K562 (cell line): Measurements from ENCODE around the gene SFI1. TPM values are rescaled to one million over a fixed set of nuclear protein-coding genes. Genes with fewer than 3 reads are reported as not detected.

Source experiments
- ATF7 ChIP-seq: fragments of 450-650 bp; IDR thresholded peaks from 2 replicates; pipeline ENCODE4 v1.7.1; 2014; ENCODE audit warnings: mild to moderate bottlenecking, moderate library complexity
- C11orf30 ChIP-seq: fragments of 450-650 bp; IDR thresholded peaks from 2 replicates; pipeline ENCODE4 v1.6.1; 2016; ENCODE audit warnings: low read depth, mild to moderate bottlenecking
- CTBP1 ChIP-seq: fragments of 450-650 bp; IDR thresholded peaks from 2 replicates; pipeline ENCODE4 v1.6.1; 2016; ENCODE audit warnings: borderline replicate concordance
- GABPB1 ChIP-seq: sonication (generic); formaldehyde crosslinking; IDR thresholded peaks from 2 replicates; pipeline ENCODE4 v1.8.0; 2022; ENCODE audit warnings: mild to moderate bottlenecking, missing genetic modification reagents
- HDAC3 ChIP-seq: fragments of 450-650 bp; IDR thresholded peaks from 2 replicates; pipeline ENCODE4 v1.6.1; 2018; ENCODE audit warnings: borderline replicate concordance, mild to moderate bottlenecking, moderate library complexity; ENCODE audit not compliant: partially characterized antibody
- JUND ChIP-seq, 2 experiments: IDR thresholded peaks; 2 replicates in 1 of 2; 3 replicates in 1 of 2; pipeline ENCODE4 v1.6.1; 2011; ENCODE audit warnings: borderline replicate concordance in 2 of 2, low read depth in 2 of 2, low read length in 2 of 2, improper control_type of control experiment in 1 of 2, missing biosample characterization in 1 of 2, missing genetic modification characterization in 1 of 2, missing genetic modification reagents in 1 of 2
- KDM2B ChIP-seq: fragments of 250-450 bp; sonication (Bioruptor Pico); IDR thresholded peaks from 2 replicates; pipeline ENCODE4 v1.8.0; 2021; ENCODE audit warnings: mild to moderate bottlenecking, moderate library complexity
- NFIC ChIP-seq: fragments of 450-650 bp; IDR thresholded peaks from 2 replicates; pipeline ENCODE4 v1.6.1; 2017; ENCODE audit warnings: mild to moderate bottlenecking, inconsistent platforms
- POU5F1 ChIP-seq: fragments of 150-350 bp; IDR thresholded peaks from 2 replicates; pipeline ENCODE4 v1.6.1; 2014; ENCODE audit warnings: borderline replicate concordance, low read length, low read depth, mild to moderate bottlenecking; ENCODE audit not compliant: partially characterized antibody
- RB1 ChIP-seq: fragments of 450-650 bp; IDR thresholded peaks from 2 replicates; pipeline ENCODE4 v1.6.1; 2017; ENCODE audit warnings: low read depth, mild to moderate bottlenecking
- SREBF1 ChIP-seq: fragments of 150-350 bp; IDR thresholded peaks from 2 replicates; pipeline ENCODE4 v1.6.1; 2014; ENCODE audit warnings: antibody characterized with exemption, low read depth, low read length, borderline replicate concordance
- STAT5A ChIP-seq: IDR thresholded peaks from 2 replicates; pipeline ENCODE4 v1.6.1; 2012; ENCODE audit warnings: low read length, inconsistent platforms, borderline replicate concordance
- ZSCAN29 ChIP-seq: fragments of 450-650 bp; IDR thresholded peaks from 2 replicates; pipeline ENCODE4 v1.6.1; 2017
- polyA plus RNA-seq, 8 experiments: library from polyadenylated mRNA; depleted of rRNA in 4 of 8; stranded (reverse) in 5 of 8; unstranded in 3 of 8; fragments of >200 nt; fragmentation: Nextera tagmentation in 2 of 8; fragmentation: Illumina TruSeq in 1 of 8; extraction: Ambion mirVana in 2 of 8; extraction: Trizol in 1 of 8; gene quantifications; 2 replicates each; pipeline versions ENCODE4 v1.2.1 to v1.2.3, GENCODE V29; 2011 to 2014; ENCODE audit warnings: inconsistent platforms in 1 of 8, missing spikeins in 1 of 8
- total RNA-seq, 7 experiments: library from RNA; depleted of rRNA in 6 of 7; stranded (reverse); fragments of >200 nt in 6 of 7; fragmentation: Illumina TruSeq in 2 of 7; extraction: Trizol in 2 of 7; gene quantifications; 2 replicates each; pipeline versions ENCODE4 v1.2.1 to v1.2.3, GENCODE V29; 2011 to 2021; ENCODE audit warnings: low replicate concordance in 1 of 7
- TF ChIP-seq, protein P1 (sequence below): fragments of 250-450 bp; sonication (Bioruptor Pico); IDR thresholded peaks from 2 replicates; pipeline ENCODE4 v1.5.0; 2020; ENCODE audit warnings: mild to moderate bottlenecking, borderline replicate concordance
- TF ChIP-seq, protein P2 (sequence below), 3 experiments: IDR thresholded peaks in 2 of 3; conservative IDR thresholded peaks in 1 of 3; 2 replicates each; pipeline ENCODE4 v1.5.1; 2011 to 2012; ENCODE audit warnings: low read length in 3 of 3, mild to moderate bottlenecking in 3 of 3, control low read depth in 2 of 3, improper control_type of control experiment in 1 of 3, inconsistent platforms in 1 of 3, low read depth in 1 of 3, mixed read lengths in 1 of 3, moderate library complexity in 1 of 3; ENCODE audit not compliant: insufficient read depth in 2 of 3
- TF ChIP-seq, protein P3 (sequence below): fragments of 450-650 bp; formaldehyde crosslinking; IDR thresholded peaks from 2 replicates; pipeline ENCODE4 v1.4.0; 2020; ENCODE audit warnings: mild to moderate bottlenecking, moderate library complexity
- TF ChIP-seq, protein P4 (sequence below), 3 experiments: fragments of 200-800 bp in 1 of 3; fragments of 250-450 bp in 1 of 3; fragments of 450-650 bp in 1 of 3; sonication (Bioruptor Pico) in 1 of 3; sonication (Bioruptor generic) in 1 of 3; formaldehyde crosslinking in 1 of 3; IDR thresholded peaks; 2 replicates each; pipeline versions ENCODE4 v1.6.1 to v1.8.0; 2016 to 2022; ENCODE audit warnings: mild to moderate bottlenecking in 2 of 3, missing genetic modification characterization in 2 of 3, missing compliant biosample characterization in 1 of 3, moderate library complexity in 1 of 3

SFI1 gene
- total and polyA plus RNA-seq, 9 of the 15 experiments (the other 6 are each of a cell fraction or from before 2014, with no cell fraction given): 3.0 to 25.6 (median 14.1) TPM

DNA sequence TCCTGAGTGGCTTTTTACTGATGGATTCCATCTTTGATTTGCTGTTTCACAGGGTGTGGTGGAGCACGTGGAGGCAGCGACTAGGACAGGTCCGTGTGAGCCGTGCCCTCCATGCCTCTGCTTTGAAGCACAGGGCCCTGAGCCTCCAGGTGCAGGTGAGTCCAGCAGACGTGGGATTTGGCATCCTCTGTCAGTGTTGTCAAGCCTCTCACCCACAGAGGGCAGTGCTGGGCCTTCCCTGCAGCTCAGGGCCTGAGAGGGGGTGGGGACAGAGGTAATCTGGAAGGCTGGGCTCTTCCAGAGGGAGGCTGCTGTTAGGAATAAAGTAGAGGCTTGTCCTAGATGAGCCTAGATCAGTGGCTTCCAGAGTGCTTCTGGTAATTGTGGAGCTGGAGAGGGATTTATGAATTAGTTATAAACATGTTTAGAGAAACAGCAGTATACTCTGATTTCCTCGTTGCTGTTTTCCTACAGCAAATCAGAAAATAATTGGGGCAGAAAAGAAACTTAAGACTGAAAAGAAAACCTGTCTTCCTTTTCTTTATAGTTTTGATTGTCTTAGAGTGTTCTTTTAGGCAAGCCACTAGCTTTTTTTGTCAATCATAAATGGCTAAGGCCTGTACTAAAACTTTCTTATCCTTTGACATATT, 65.0 kb downstream of the SFI1 start (continued):
- TF ChIP-seq, protein P1, sequence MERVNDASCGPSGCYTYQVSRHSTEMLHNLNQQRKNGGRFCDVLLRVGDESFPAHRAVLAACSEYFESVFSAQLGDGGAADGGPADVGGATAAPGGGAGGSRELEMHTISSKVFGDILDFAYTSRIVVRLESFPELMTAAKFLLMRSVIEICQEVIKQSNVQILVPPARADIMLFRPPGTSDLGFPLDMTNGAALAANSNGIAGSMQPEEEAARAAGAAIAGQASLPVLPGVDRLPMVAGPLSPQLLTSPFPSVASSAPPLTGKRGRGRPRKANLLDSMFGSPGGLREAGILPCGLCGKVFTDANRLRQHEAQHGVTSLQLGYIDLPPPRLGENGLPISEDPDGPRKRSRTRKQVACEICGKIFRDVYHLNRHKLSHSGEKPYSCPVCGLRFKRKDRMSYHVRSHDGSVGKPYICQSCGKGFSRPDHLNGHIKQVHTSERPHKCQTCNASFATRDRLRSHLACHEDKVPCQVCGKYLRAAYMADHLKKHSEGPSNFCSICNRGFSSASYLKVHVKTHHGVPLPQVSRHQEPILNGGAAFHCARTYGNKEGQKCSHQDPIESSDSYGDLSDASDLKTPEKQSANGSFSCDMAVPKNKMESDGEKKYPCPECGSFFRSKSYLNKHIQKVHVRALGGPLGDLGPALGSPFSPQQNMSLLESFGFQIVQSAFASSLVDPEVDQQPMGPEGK (CRISPR knock-in tag): no peak
- TF ChIP-seq GABPB1 (CRISPR knock-in tag): no peak
- TF ChIP-seq C11orf30: no peak
- TF ChIP-seq CTBP1: peak; percentile 53; the same call in 1 of the 2 replicates
- TF ChIP-seq STAT5A: no peak
- TF ChIP-seq, protein P2, sequence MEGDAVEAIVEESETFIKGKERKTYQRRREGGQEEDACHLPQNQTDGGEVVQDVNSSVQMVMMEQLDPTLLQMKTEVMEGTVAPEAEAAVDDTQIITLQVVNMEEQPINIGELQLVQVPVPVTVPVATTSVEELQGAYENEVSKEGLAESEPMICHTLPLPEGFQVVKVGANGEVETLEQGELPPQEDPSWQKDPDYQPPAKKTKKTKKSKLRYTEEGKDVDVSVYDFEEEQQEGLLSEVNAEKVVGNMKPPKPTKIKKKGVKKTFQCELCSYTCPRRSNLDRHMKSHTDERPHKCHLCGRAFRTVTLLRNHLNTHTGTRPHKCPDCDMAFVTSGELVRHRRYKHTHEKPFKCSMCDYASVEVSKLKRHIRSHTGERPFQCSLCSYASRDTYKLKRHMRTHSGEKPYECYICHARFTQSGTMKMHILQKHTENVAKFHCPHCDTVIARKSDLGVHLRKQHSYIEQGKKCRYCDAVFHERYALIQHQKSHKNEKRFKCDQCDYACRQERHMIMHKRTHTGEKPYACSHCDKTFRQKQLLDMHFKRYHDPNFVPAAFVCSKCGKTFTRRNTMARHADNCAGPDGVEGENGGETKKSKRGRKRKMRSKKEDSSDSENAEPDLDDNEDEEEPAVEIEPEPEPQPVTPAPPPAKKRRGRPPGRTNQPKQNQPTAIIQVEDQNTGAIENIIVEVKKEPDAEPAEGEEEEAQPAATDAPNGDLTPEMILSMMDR (IDR thresholded peaks at IDR 0.05 in 2 of 3, conservative IDR thresholded peaks at IDR 0.05 in 1 of 3; ENCODE audit: insufficient read depth in 2 of 3, low read depth in 1 of 3, low read length in 3 of 3): peak; percentile 83 to 87 (median 87)
- TF ChIP-seq RB1: peak; percentile 64; the same call in 1 of the 2 replicates
- no peak for TF ChIP-seq SREBF1
- no peak for TF ChIP-seq POU5F1
- peak; percentile 35; the same call in 1 of the 2 replicates for TF ChIP-seq JUND (IDR thresholded peaks at IDR 0.05; ENCODE audit: borderline replicate concordance, low read depth, low read length)
- TF ChIP-seq JUND (tag; IDR thresholded peaks at IDR 0.05; ENCODE audit: borderline replicate concordance, low read depth, low read length): no peak; the same call in 2 of the 3 replicates
- no peak for TF ChIP-seq KDM2B
- TF ChIP-seq, protein P3, sequence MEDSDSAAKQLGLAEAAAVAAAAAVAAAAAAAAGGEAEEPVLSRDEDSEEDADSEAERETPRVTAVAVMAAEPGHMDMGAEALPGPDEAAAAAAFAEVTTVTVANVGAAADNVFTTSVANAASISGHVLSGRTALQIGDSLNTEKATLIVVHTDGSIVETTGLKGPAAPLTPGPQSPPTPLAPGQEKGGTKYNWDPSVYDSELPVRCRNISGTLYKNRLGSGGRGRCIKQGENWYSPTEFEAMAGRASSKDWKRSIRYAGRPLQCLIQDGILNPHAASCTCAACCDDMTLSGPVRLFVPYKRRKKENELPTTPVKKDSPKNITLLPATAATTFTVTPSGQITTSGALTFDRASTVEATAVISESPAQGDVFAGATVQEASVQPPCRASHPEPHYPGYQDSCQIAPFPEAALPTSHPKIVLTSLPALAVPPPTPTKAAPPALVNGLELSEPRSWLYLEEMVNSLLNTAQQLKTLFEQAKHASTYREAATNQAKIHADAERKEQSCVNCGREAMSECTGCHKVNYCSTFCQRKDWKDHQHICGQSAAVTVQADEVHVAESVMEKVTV (CRISPR knock-in tag): peak; percentile 71
- TF ChIP-seq ATF7: no peak
- TF ChIP-seq ZSCAN29: no peak
- TF ChIP-seq NFIC: 0 out of 2 replicates have a peak, but pooled peaks have one; percentile 13
- TF ChIP-seq HDAC3: no peak
- TF ChIP-seq, protein P4, sequence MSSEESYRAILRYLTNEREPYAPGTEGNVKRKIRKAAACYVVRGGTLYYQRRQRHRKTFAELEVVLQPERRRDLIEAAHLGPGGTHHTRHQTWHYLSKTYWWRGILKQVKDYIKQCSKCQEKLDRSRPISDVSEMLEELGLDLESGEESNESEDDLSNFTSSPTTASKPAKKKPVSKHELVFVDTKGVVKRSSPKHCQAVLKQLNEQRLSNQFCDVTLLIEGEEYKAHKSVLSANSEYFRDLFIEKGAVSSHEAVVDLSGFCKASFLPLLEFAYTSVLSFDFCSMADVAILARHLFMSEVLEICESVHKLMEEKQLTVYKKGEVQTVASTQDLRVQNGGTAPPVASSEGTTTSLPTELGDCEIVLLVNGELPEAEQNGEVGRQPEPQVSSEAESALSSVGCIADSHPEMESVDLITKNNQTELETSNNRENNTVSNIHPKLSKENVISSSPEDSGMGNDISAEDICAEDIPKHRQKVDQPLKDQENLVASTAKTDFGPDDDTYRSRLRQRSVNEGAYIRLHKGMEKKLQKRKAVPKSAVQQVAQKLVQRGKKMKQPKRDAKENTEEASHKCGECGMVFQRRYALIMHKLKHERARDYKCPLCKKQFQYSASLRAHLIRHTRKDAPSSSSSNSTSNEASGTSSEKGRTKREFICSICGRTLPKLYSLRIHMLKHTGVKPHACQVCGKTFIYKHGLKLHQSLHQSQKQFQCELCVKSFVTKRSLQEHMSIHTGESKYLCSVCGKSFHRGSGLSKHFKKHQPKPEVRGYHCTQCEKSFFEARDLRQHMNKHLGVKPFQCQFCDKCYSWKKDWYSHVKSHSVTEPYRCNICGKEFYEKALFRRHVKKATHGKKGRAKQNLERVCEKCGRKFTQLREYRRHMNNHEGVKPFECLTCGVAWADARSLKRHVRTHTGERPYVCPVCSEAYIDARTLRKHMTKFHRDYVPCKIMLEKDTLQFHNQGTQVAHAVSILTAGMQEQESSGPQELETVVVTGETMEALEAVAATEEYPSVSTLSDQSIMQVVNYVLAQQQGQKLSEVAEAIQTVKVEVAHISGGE (CRISPR knock-in tag; IDR thresholded peaks at IDR 0.05): no peak
